HL-60/S4 treated with phorbol 12-myristate 13-acetate at 8.2 ng/mL for 4 days and 3 days (cell line): Measurements from ENCODE around the gene PRDM11.
"Not testable (repeated sequence)": the region's sequence is repeated elsewhere in the genome, so short reads cannot be mapped to it uniquely, and the experiment has no call there.

Experiments
- in situ Hi-C: fragments of 300-500 bp; cut with MboI; formaldehyde crosslinking; loops from 2 replicates; pipeline ENCODE4 v1.15.0; 2022; ENCODE audit warnings: low sequenced_read_pairs

PRDM11 gene

GRCh38 chr11:45146072-45147016, at the start of gene PRDM11:
TSS of gene PRDM11 (plus strand) at chr11:45146639. CDS start at chr11:45181767, 35,128 bp downstream.
- in situ Hi-C loops: no loop called here

- in situ Hi-C loops: loop anchor here (25.0 kb wide), 1 partner anchor 486 kb away; no protein-coding TSS in a partner anchor
These were observed 48.5 kb upstream of the PRDM11 start for GRCh38 chr11:45097721-45098493.

GRCh38 chr11:45098929-45099328, 47.5 kb upstream of the PRDM11 start:
- in situ Hi-C loops: loop anchor here (25.0 kb wide), 1 partner anchor 487 kb away; no protein-coding TSS in a partner anchor

GRCh38 chr11:45100339-45100738, 46.1 kb upstream of the PRDM11 start:
- in situ Hi-C loops: loop anchor here (25.0 kb wide), 1 partner anchor 187 kb away; the partner anchor contains the start of gene SYT13

GRCh38 chr11:45102361-45102809, 44.1 kb upstream of the PRDM11 start:
- in situ Hi-C loops: loop anchor here (25.0 kb wide), 1 partner anchor 185 kb away; the partner anchor contains the start of gene SYT13

GRCh38 chr11:45102810-45103621, 43.4 kb upstream of the PRDM11 start:
- in situ Hi-C loops: loop anchor here (25.0 kb wide), 1 partner anchor 184 kb away; the partner anchor contains the start of gene SYT13

GRCh38 chr11:45104006-45104789, 42.2 kb upstream of the PRDM11 start:
- in situ Hi-C loops: loop anchor here (25.0 kb wide), 1 partner anchor 183 kb away; the partner anchor contains the start of gene SYT13

- in situ Hi-C loops: loop anchor here (5.0 to 25.0 kb wide), 2 partner anchors 167 to 183 kb away; partner anchors contain the start of gene SYT13
These were observed 41.7 kb upstream of the PRDM11 start for GRCh38 chr11:45104790-45105084.

GRCh38 chr11:45105233-45105983, 41.0 kb upstream of the PRDM11 start:
- in situ Hi-C loops: loop anchor here (5.0 to 25.0 kb wide), 2 partner anchors 168 to 182 kb away; partner anchors contain the start of gene SYT13

GRCh38 chr11:45105984-45106375, 40.5 kb upstream of the PRDM11 start:
- in situ Hi-C loops: loop anchor here (5.0 to 25.0 kb wide), 2 partner anchors 169 to 181 kb away; partner anchors contain the start of gene SYT13

- in situ Hi-C loops: loop anchor here (5.0 to 25.0 kb wide), 2 partner anchors 169 to 181 kb away; partner anchors contain the start of gene SYT13
These were observed 40.0 kb upstream of the PRDM11 start for GRCh38 chr11:45106440-45106839.

GRCh38 chr11:45107029-45107428, 39.4 kb upstream of the PRDM11 start:
- in situ Hi-C loops: loop anchor here (5.0 to 25.0 kb wide), 2 partner anchors 170 to 180 kb away; partner anchors contain the start of gene SYT13

- in situ Hi-C loops: loop anchor here (5.0 to 25.0 kb wide), 2 partner anchors 171 to 179 kb away; partner anchors contain the start of gene SYT13
These were observed 38.1 kb upstream of the PRDM11 start for GRCh38 chr11:45108070-45109064.

- in situ Hi-C loops: loop anchor here (5.0 to 25.0 kb wide), 2 partner anchors 172 to 178 kb away; partner anchors contain the start of gene SYT13
These were observed 37.0 kb upstream of the PRDM11 start for GRCh38 chr11:45109400-45109799.

GRCh38 chr11:45110562-45110961, 35.9 kb upstream of the PRDM11 start:
- in situ Hi-C loops: loop anchor here (25.0 kb wide), 1 partner anchor 177 kb away; the partner anchor contains the start of gene SYT13

GRCh38 chr11:45113807-45114206, 32.6 kb upstream of the PRDM11 start:
- in situ Hi-C loops: loop anchor here (25.0 kb wide), 1 partner anchor 173 kb away; the partner anchor contains the start of gene SYT13

- in situ Hi-C loops: not testable (repeated sequence)
These were observed 18.6 kb upstream of the PRDM11 start for GRCh38 chr11:45127836-45128235.
